NCI-H2081 treated with DMSO at 0.1 percent for 48 hours (cell line): Measurements from ENCODE around the gene ZBTB45.
"Not testable (repeated sequence)": the region's sequence is repeated elsewhere in the genome, so short reads cannot be mapped to it uniquely, and the experiment has no call there.

Source experiments
- DNase-seq: peaks from one replicate; lab custom pipeline; 2025; lab: John Stamatoyannopoulos, UW

The ZBTB45 gene

DNA sequence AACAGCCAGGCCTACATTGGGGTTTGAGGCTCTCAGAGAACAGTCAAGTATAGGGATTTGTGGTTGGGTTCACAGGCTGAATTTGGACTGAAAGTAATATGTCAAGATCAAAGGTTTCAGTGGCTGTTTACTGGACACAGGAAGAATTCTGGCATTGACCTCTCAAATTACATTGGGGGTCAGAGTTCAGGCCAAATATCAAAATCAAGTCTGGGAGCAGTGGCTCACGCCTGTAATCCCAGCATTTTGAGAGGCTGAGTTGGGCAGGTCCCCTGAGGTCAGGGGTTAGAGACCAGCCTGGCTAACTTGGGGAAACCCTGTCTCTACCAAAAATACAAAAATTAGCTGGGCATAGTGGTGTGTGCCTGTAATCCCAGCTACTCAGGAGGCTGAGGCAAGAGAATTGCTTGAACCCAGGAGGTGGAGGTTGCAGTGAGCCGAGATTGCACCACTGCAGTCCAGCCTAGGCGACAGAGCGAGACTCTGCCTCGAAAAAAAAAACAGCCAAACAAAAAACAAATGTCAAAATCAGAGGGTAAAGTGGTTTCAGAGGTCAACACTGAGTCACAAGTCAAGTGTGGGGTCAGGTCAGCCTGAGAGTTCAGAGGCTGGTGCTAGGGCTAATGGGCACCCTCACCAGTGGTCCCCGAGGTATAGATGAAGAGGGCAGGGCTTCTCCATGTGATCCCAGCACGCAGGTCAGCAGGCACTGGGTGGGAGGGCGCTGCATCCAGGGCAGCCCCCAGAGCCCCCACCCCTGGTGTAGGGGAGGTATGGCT, 9.3 kb downstream of the ZBTB45 start:
- DNase-seq, result no peak

DNA sequence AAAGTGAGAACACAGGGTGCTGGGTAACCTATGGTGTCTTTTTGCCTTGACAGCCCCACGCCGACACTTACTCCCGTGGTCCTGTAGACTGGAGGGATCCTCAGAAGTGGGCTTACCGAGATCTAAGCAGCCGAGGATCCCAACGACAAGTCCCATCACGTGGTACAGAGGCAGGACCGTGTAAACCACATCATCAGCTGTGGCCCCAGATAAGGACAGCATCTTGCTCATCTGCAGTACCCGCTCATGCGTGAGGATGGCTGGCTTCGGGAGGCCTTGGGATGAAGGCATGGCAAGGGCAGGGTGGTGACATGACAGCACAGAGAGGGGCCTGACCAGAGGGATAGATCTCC, 9.9 kb downstream of the ZBTB45 start:
- no peak for DNase-seq

DNA sequence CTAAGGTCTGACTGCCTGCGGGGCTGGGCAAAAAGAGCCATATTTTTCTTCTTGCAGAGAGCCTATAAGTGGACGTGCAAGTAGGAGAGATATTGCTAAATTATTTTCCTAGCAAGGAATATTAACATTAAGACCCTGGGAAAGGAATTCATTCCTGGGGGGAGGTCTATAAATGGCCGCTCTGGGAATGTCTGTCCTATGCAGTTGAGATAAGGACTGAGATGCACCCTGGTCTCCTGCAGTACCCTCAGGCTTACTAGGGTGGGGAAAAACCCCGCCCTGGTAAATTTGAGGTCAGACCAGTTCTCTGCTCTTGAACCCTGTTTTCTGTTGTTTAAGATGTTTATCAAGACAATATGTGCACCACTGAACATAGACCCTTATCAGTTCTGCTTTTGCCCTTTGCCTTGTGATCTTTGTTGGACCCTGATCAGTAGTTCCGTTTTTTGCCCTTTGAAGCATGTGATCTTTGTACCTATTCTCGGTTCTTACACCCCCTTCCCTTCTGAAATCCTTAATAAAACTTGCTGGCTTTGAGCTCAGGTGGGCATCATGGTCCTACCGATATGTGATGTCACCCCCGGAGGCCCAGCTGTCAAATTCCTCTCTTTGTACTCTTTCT, 11.9 kb downstream of the ZBTB45 start:
- not testable (repeated sequence) for DNase-seq

DNA sequence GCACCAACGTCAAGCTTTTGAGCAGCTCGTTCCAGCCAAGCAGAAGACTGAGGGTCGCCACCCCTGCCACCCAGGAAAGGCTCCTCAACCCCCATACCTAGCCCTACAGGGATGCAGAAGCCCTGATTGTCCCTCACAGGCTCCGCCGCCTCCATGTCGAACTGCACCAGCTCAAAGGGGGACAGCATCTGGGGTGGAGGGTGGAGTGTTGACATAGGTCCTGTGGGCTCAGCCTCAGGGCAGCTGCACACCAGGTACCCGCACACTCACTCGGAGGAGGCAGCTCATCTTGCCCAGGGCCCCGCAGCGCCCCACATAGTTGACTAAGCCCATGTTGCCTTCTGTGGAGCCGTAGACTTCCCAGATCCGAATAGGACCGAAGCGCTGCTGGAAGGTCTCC, 19.4 kb downstream of the ZBTB45 start:
- DNase-seq, result no peak

DNA sequence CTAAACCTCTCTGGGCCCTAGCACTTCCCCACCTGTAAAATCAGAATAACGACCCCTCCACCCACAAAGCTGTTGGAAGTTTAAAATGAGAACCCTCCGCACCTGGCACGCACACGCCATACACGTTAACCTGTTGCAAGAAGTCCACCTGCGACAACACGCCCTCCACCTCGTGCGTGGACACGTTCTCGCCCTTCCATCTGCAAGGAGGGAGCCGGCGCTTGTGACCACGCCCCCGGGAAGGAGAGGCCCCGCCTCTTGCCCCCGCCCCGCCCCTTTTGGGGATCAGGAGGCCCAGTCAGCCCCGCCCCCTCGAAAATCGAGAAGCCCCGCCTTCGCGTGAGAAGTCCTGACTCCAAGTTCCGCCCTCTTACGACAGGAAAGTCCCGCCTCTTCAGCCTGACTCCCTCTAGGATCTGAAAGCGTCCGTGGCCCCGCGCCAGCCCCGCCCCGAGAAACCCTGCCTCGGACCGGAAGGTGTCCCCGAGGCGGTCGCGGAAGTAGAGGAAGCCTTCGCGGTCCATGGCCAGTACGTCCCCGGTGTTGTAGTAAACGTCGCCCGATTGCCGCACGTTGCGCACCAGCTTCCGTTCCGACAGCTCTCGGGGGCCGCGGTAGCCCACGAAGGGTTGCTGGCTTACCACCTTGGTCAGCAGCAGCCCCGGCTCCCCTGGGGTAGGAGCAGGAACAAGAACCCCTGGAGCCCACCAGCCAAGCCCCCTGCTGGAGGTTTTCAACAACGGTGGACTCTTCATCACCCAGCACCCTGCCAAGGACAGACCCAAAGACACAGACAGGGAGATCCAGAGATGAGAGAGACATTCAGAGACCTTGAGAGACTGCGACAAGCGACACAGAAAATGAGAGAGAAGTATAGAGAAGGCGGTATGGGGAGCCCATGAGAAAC, 20.3 kb downstream of the ZBTB45 start:
- peak; percentile 93 for DNase-seq

DNA sequence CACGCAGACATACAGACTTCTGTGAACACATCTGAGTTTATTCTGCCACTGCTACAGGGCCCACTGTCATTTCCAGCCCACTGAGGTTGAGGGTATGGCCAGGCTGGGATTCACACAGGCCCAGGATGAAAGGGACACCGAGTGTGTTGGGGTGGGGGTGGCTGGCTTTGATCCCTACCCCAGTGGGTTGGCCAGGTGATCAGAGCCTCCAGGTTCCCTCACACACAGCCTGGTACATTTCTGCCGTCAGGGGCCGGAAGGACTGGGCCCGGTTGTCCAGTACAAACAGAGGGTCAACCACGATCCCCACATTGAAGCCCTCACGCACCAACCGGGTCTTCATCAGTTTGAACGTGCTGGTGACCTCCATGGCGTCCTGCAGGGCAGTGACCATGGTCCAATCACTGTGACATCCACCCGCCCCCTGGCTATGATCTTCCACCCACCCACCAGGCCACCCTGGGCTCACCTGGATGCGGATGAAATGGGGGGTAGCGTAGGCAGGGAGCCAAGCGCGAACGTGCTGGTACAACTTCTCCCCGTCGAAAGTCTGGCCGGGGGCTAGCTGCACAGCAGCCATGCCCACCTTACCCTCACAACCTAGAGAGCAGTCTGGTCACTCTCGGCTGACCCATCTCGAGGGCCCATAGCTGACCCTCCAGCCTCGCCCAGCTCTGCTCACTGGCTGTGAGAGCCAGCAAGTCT, 21.1 kb downstream of the ZBTB45 start:
- no peak for DNase-seq

DNA sequence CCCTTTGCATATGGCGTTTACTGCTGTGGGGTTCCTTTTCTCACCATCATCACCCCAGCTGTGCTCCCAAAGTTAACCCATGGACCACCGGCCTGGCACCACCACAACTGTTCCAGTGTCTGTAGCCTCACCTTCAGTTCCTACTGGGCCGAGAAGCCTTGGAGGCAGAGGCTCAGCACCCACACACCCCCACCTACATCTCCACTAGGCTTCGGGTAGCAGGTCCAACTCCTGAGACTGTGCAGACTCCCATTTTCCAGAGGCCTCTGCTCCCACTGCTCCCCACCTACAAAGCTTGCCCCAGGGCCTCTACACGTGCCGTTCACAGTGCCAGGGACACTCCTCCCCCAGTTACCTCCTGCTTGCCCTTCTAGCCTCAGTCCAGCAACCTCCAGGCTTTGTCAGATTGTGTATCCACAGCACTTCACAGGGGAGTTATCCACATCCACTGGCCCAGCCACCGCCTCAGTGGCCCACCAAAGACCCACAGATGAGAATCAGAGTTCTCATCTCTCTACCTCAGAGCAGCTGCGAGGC, 21.9 kb downstream of the ZBTB45 start:
- DNase-seq, result no peak

DNA sequence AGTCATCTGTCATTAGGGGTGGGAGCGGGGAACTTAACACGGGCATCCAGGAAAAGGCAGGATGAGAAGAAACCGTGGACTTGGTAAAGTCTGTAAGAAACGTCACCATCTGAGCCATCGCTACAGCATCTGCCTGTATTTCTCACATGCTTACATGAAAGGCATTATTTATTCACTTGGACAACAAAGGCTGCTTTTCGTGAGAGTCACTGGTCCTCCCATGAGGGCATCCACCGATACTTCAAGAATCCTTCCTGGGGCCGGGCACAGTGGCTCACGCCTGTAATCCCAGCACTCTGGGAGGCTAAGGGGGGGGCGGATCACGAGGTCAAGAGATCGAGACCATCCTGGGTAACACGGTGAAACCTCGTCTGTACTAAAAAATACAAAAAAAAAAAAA, 27.3 kb downstream of the ZBTB45 start:
- no peak for DNase-seq

DNA sequence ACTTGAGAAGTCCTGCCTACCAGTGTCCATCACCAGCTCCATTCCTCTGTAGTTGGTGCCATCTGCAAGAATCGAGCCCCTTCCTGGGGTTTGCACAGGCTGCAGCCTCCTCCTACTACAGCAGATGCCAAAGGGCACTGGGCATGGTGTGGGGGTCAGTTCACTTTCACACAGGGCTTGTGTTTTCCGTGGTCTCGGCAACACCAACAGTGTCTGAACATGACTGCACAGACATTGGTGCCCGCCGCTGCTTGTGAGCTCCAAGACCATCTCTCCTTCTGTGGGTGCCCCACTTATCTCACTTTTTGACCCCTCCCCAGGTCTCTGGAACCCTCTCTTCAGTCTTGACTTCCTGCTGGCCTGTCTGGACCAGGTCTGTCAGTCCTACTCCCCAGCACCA, 28.2 kb downstream of the ZBTB45 start:
- no peak for DNase-seq

DNA sequence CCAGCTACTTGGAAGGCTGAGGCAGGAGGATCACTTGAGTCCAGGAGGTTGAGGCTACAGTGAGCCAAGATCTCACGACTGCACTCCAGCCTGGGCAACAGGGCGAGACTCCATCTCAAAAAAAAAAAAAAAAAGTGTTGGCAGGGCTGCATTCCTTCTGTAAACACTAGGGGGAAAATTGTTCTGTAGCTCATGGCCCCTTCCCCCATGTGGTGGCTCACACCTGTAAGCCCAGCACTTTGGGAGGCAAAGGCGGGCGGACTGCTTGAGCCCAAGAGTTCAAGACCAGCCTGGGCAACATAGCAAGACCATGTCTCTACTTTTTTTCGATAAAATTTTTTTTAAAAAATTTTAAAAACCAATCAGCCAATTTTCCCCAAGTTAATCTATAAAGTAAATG, 35.3 kb downstream of the ZBTB45 start:
- not testable (repeated sequence) for DNase-seq

DNA sequence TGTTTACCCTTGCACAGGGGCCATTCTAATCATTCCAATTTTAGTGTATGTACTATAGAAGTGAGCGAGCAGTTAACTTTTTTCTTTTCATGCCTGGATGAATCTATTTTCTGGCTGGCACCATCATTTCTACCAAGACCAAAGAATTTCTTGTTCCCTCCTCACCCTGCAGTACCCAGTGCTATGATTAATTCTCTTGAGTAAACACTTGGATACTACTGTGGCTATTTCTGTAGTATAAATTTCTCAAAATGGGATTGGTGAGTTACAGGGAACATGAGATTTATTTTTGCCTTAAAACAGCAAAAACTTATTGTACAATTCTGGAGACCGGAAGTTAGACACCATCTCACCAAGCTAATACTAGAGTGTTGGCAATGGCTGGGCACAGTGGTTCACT, 35.8 kb downstream of the ZBTB45 start:
- no peak for DNase-seq

DNA sequence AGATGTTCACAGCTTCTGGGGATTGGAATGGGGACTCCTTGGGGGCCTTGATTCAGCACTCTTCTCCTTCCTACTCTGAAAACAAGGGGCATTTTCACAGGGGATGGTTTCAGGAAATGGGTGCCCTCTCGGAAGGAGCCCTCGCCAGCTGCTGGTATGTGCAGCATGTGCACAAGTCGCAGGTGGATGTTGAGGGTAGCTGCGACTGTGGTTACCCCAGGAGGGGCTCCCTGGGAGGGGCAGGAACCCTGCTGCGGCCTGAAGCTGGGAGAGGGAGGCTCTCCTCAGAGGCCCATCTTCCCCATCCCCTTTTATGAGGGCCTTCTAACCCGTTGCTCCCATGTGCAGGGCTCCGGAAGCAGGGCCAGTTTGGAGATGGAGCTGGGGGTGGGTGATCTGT, 37.2 kb downstream of the ZBTB45 start:
- DNase-seq, result no peak

DNA sequence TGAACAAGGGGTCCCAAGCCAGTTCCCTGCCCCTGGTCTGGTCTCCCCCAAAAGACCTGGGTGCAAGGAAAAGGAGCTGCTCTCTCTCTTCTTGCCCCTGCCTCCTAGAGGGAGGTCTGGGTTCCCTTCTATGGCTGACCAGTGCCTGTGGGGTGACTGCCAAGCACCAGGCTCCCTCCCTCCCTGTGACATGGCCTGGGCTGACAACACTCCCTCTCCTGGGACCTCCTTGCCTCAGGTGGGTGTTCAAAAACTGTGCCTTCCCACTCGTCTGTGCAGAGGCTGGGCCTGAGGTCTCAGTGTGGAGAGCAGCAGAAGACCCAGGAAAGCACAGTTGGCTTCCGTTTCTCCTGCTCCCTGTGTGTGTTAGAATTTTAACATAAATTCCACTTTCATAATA, 38.8 kb downstream of the ZBTB45 start:
- DNase-seq, result no peak

DNA sequence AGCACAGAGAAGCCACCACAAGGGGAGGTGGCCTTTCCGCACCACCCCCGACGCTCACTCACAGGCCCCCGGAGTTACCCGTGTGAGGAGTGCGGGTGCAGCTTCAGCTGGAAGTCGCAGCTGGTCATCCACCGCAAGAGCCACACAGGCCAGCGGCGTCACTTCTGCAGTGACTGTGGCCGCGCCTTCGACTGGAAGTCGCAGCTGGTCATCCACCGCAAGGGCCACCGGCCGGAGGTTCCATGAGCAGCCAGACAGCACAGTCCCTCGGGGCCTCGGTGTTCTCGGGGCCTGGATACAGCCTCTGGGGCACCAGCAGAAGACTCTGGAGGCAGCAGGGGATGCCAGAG, 39.2 kb downstream of the ZBTB45 start:
- no peak for DNase-seq

DNA sequence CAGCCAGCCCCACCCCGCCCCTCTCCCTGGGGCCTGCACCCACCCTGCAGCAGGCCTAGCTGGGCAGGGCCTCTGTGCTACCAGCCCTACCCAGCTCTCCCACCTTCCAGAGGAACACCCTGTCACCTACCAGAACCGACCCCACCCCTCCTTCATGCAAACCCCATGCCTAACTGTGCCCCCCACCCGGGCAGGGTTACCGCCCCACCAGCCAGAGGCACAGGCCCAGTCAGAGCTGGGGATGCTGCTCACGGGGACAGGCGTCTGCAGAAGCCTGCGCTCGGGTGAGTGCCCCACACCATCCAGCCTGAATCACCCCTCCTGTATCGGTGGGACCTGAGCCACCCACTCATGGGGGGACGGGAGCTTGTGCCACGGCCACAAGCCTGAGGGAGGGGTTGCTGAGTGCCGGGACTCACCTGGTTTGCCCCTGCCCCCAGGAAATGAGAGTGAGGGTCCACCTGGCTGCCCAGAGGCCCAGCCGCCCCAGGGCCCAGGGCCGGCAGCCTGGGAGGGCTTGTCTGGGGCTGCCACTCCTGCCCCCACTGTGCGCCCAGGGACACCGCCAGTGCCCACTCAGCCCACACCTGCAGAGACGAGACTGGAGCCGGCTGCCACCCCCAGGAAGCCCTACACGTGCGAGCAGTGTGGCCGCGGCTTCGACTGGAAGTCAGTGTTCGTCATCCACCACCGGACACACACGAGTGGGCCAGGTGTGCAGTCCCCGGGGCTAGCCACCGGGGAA, 39.7 kb downstream of the ZBTB45 start:
- DNase-seq, result no peak

DNA sequence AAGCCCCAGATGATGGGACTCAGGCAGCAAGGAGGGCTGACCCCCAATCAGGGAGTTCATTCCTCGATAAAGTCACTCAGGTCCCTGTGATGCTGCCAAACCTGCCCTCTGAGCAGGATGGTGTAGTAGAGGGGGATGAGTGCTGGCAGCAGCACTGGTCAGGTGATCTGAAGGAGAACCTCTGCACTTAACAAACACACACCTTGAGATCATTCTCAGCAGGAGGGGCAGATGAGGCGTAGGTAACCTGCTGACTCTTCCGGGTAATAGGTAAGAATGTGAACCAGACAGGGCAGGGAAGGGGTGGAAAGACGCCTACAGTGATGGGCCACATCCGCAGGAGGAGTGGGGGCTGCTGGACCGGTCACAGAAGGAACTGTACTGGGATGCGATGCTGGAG, 40.3 kb downstream of the ZBTB45 start:
- no peak for DNase-seq

DNA sequence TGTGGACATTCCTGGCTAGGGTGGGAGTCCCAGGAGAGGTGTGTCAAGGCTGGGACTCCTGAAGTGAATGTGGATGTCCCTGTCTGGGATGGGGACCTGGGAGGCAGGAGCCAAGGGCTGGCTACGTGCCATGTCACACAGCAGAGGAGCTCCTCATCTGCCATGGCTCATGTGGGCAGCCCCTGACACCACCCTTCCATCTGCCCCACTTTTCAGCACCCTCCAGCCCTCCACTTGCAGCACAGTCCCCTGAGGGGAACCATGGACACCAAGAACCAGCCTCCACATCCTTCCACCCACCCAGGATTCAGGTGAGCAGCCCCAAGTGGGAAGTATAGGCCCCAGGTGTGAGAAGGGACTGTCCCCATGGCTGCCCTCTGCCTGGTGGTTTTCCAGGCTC, 41.7 kb downstream of the ZBTB45 start:
- DNase-seq, result no peak

DNA sequence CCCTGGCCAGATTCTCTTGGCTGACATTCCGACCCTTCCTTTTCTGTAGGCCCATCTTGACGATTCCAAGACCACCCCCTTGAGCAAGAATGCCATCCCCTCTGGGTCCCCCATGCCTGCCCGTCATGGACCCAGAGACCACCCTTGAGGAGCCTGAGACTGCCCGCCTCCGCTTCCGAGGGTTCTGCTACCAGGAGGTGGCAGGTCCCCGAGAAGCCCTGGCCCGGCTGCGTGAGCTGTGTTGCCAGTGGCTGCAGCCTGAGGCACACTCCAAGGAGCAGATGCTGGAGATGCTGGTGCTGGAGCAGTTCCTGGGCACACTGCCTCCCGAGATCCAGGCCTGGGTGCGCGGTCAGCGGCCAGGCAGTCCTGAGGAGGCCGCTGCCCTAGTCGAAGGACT, 42.5 kb downstream of the ZBTB45 start:
- no peak for DNase-seq

DNA sequence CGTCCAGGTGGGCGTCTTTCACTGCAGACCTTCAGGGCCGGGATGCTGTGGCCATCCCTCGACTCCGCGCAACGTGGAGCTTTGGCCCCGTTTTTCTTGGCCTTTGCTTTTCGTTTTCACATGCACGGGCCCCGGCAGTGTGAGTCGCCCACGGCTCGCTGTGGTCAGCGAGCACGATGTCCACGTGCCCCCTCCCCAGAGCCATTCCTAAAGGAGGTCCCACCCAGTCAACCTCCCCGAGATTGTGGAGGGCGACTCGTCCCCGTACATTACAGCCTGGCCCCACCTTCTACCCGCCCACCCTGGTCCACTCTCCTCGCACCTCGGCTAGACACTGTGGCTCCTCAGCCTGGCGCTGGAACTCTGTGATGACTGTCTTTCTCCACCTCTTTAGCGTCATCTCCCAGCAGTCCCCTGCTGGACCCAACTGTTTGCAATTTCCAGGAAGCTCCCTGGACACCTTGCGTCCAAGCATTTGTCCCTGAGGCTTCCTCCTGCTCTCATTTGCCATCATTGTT, 43.1 kb downstream of the ZBTB45 start:
- DNase-seq, result no peak

DNA sequence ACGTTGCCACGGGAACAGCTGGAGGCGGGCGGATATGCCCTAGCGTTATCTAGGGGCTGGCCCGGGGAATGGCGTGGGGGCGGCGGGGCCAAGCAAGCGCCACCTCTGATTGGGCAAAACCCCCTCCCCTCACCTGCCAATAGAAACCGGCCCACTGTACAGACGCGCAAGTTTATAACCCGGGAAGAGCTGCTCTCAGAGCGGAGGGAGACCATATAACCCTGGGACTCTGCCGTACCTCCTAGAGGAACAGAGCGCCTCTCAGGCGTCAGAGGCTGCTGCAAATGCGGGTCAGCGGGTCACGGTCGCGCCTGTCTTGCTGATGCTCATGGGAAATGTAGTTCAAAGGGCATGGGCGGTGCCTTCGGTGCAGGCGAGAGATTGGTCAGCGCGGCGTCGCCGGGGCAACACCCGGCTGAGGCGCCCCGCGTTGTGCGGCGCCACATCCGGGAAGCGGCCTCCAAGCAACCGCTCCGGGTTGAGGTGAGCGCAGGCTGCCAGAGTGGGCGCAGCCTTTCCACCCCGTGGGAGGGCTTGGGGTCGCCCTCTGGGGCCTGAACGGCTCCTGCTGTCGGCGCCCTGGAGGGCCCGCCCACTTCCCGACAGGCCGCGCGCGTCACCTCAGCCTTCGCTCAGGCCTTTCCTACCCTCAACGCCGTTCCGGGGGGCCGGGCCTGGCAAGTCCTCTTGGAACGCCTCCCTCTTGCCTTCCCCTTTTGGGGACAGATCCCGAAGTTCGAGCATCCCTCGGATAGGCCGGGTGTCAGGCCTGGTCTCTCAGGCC, 43.7 kb downstream of the ZBTB45 start, which contains the start of gene ZNF446:
Gene ZNF446, plus strand, starts transcription at position 639 of the 784 bp plus-strand sequence. CDS start 867 bp downstream, outside the sequence.
- peak; percentile 86 for DNase-seq
